ENCODE data around the gene PTPN6.

The PTPN6 gene

DNA sequence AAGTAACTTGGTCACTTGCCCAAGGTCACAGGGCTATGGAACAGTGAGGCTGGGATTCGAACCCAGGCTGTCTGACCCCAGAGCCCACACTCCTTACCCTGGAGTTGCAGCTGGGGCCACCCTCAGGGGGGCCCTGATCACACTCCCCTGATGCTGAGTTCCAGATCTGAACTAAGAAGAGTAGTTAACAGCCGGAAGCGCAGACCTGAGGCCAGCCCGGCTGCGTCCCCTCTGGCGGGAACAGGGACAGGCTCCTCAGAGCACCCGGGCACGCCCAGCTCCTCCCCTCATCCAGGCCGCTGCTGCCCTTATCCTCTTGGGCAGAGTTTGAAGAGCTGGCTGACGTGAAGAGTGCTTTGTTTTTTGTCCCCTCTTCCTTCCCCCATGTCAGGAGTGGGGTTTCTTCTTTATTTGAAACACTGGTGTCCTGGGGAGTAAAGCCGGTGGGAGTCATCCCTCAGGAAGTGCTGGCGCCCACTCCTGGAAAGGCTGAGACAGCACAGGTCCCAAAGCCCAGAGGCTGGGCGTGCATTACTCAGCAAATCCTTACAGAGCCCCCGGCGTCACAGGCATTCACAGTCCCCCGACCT, 10.6 kb downstream of the PTPN6 start:
- H3K4me3 ChIP-seq (ENCODE audit: low read depth, low read length) = peak overlapping the region; percentile 84
- TF ChIP-seq, protein P1, sequence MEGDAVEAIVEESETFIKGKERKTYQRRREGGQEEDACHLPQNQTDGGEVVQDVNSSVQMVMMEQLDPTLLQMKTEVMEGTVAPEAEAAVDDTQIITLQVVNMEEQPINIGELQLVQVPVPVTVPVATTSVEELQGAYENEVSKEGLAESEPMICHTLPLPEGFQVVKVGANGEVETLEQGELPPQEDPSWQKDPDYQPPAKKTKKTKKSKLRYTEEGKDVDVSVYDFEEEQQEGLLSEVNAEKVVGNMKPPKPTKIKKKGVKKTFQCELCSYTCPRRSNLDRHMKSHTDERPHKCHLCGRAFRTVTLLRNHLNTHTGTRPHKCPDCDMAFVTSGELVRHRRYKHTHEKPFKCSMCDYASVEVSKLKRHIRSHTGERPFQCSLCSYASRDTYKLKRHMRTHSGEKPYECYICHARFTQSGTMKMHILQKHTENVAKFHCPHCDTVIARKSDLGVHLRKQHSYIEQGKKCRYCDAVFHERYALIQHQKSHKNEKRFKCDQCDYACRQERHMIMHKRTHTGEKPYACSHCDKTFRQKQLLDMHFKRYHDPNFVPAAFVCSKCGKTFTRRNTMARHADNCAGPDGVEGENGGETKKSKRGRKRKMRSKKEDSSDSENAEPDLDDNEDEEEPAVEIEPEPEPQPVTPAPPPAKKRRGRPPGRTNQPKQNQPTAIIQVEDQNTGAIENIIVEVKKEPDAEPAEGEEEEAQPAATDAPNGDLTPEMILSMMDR (IDR thresholded peaks at IDR 0.05; ENCODE audit: control insufficient read depth, extremely low read depth, insufficient read depth) = peak; percentile 44
- DNase-seq (ENCODE audit: low read depth) = peak; percentile 64

GRCh38 chr12:6962285-6963015, 11.3 kb downstream of the PTPN6 start:
- H3K4me3 ChIP-seq (ENCODE audit: low read depth, low read length) = peak overlapping the region; percentile 84
- peak; percentile 79 for DNase-seq (ENCODE audit: low read depth)
- TF ChIP-seq, protein P1 (IDR thresholded peaks at IDR 0.05; ENCODE audit: control insufficient read depth, extremely low read depth, insufficient read depth) = no peak

GRCh38 chr12:6963016-6963731, 12.0 kb downstream of the PTPN6 start:
- DNase-seq (ENCODE audit: low read depth) = peak; percentile 89
- TF ChIP-seq, protein P1 (IDR thresholded peaks at IDR 0.05; ENCODE audit: control insufficient read depth, extremely low read depth, insufficient read depth) = no peak
- peak overlapping the region; percentile 84 for H3K4me3 ChIP-seq (ENCODE audit: low read depth, low read length)

- H3K4me3 ChIP-seq (ENCODE audit: low read depth, low read length) = peak overlapping the region; percentile 84
- no peak for DNase-seq (ENCODE audit: low read depth)
- TF ChIP-seq, protein P1 (IDR thresholded peaks at IDR 0.05; ENCODE audit: control insufficient read depth, extremely low read depth, insufficient read depth) = no peak
Measured at GRCh38 chr12:6963791-6964413, 12.7 kb downstream of the PTPN6 start.

- H3K4me3 ChIP-seq (ENCODE audit: low read depth, low read length) = peak overlapping the region; percentile 84
- no peak for DNase-seq (ENCODE audit: low read depth)
- TF ChIP-seq, protein P1 (IDR thresholded peaks at IDR 0.05; ENCODE audit: control insufficient read depth, extremely low read depth, insufficient read depth) = no peak
Measured at GRCh38 chr12:6964605-6965025, 13.5 kb downstream of the PTPN6 start.

GRCh38 chr12:6965026-6965661, 14.0 kb downstream of the PTPN6 start:
- peak; percentile 93 for DNase-seq (ENCODE audit: low read depth)
- TF ChIP-seq, protein P1 (IDR thresholded peaks at IDR 0.05; ENCODE audit: control insufficient read depth, extremely low read depth, insufficient read depth) = peak; percentile 91
- peak overlapping the region; percentile 84 for H3K4me3 ChIP-seq (ENCODE audit: low read depth, low read length)

Data from LNCaP clone FGC (cell line).